Measurements from ENCODE around the gene NRIP1.

Gene NRIP1

GRCh38 chr21:15010645-15011044 lies 54.2 kb downstream of the NRIP1 start:
- 89 to 96% methylated on average over 3 of the region's 4 CpGs for WGBS, 2 experiments
- H3K9me3 ChIP-seq (ENCODE audit: control insufficient read depth, low read length), result no peaks in the 10 kb centered on the region
- no peak overlapping the region for H3K4me3 ChIP-seq (ENCODE audit: insufficient read depth, low read depth, low read length)
- no peaks in the 10 kb centered on the region for H3K27me3 ChIP-seq (ENCODE audit: control insufficient read depth, insufficient read depth, low read length, poor library complexity, severe bottlenecking)
- H3K27ac ChIP-seq (ENCODE audit: insufficient read depth, low read depth, low read length, poor library complexity, severe bottlenecking), result no peak overlapping the region
- peaks cover 8% of the 10 kb centered on the region for H3K36me3 ChIP-seq (ENCODE audit: control insufficient read depth, insufficient read depth, low read length)
- no peaks in the 10 kb centered on the region for H3K4me1 ChIP-seq (ENCODE audit: control insufficient read depth, insufficient read depth, low read length)

DNA sequence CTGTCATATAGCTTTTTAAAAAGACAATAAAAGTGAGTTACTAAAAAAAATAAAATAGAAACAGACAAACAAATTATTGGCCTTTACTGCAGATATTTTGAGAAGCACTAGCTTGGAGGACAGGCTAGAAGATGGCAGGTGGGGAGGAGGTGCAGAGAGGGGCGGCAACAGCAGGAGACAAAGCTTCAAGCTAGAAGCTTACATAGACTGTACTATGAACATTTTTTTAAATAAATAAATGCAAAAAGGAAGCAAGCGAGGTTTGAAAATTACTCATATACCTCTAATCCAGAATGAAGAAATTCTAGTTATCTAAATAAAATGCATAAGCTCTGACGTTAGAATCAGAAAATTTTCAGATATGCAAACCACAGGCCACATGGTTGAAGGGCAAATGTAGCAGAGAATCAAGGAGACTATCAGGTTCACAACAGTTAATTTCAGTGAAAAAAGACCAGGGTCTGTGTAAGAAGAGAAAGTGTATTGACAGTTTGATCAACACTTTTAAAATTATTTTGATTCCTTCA lies 54.9 kb downstream of the NRIP1 start:
- H3K4me1 ChIP-seq (ENCODE audit: control insufficient read depth, insufficient read depth, low read length), result peaks cover 4% of the 10 kb centered on the region
- H3K27ac ChIP-seq (ENCODE audit: insufficient read depth, low read depth, low read length, poor library complexity, severe bottlenecking), result no peak overlapping the region
- 95% methylated on average over 2 of the region's 3 CpGs for WGBS, 2 experiments
- H3K9me3 ChIP-seq (ENCODE audit: control insufficient read depth, low read length), result no peaks in the 10 kb centered on the region
- H3K27me3 ChIP-seq (ENCODE audit: control insufficient read depth, insufficient read depth, low read length, poor library complexity, severe bottlenecking), result no peaks in the 10 kb centered on the region
- peaks cover 8% of the 10 kb centered on the region for H3K36me3 ChIP-seq (ENCODE audit: control insufficient read depth, insufficient read depth, low read length)
- H3K4me3 ChIP-seq (ENCODE audit: insufficient read depth, low read depth, low read length), result no peak overlapping the region

GRCh38 chr21:15007716-15008296 lies 57.0 kb downstream of the NRIP1 start:
- H3K9me3 ChIP-seq (ENCODE audit: control insufficient read depth, low read length), result no peaks in the 10 kb centered on the region
- WGBS, 2 experiments, result 96% methylated on average over 11 of the region's 11 CpGs
- H3K27me3 ChIP-seq (ENCODE audit: control insufficient read depth, insufficient read depth, low read length, poor library complexity, severe bottlenecking), result no peaks in the 10 kb centered on the region
- no peak overlapping the region for H3K4me3 ChIP-seq (ENCODE audit: insufficient read depth, low read depth, low read length)
- H3K4me1 ChIP-seq (ENCODE audit: control insufficient read depth, insufficient read depth, low read length), result peaks cover 10% of the 10 kb centered on the region
- H3K27ac ChIP-seq (ENCODE audit: insufficient read depth, low read depth, low read length, poor library complexity, severe bottlenecking), result no peak overlapping the region
- H3K36me3 ChIP-seq (ENCODE audit: control insufficient read depth, insufficient read depth, low read length), result peaks cover 3% of the 10 kb centered on the region

DNA sequence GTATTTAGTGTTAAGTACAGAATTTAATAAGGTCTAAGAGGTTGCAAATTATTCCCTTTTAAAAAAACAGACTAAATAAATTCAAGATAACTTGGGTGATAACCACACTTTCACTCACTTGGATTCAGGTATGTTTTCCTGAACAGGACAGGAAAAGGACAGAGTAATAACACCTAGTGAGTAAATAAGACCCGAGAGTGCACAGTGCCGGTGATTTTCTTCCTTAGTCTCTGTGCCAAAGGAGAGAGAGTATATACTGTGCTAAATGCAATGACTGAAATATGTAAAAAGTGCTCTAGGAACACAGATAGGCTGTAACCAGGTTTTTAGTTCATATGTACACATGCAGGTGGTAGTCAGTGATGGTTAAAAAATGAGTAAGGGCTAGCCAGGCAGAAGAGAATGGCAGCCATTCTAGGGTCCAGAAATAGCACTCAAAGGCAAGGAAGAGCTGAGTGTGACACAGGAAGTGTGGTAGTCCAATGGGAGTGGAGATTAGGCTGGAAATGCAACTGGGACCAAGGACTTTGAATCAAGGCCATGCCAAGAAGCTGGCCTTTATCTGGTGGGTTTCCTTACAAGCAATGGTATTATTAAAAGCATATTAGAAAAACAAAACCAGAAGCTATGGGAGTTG lies 58.1 kb downstream of the NRIP1 start:
- Histone ChIP-seq H3K4me3 (ENCODE audit: insufficient read depth, low read depth, low read length) (no peak overlapping the region), H3K9me3 (ENCODE audit: control insufficient read depth, low read length) (no peaks in the 10 kb centered on the region), H3K36me3 (ENCODE audit: control insufficient read depth, insufficient read depth, low read length) (peaks cover 3% of the 10 kb centered on the region), H3K4me1 (ENCODE audit: control insufficient read depth, insufficient read depth, low read length) (peaks cover 10% of the 10 kb centered on the region), H3K27ac (ENCODE audit: insufficient read depth, low read depth, low read length, poor library complexity, severe bottlenecking) (no peak overlapping the region), H3K27me3 (ENCODE audit: control insufficient read depth, insufficient read depth, low read length, poor library complexity, severe bottlenecking) (no peaks in the 10 kb centered on the region)
- whole genome bisulfite sequencing, 2 experiments, result 99 to 100% methylated on average over 2 of the region's 2 CpGs

- Histone ChIP-seq H3K27ac (ENCODE audit: insufficient read depth, low read depth, low read length, poor library complexity, severe bottlenecking) (no peak overlapping the region), H3K4me3 (ENCODE audit: insufficient read depth, low read depth, low read length) (no peak overlapping the region), H3K36me3 (ENCODE audit: control insufficient read depth, insufficient read depth, low read length) (peaks cover 3% of the 10 kb centered on the region), H3K27me3 (ENCODE audit: control insufficient read depth, insufficient read depth, low read length, poor library complexity, severe bottlenecking) (no peaks in the 10 kb centered on the region), H3K4me1 (ENCODE audit: control insufficient read depth, insufficient read depth, low read length) (peaks cover 10% of the 10 kb centered on the region), H3K9me3 (ENCODE audit: control insufficient read depth, low read length) (no peaks in the 10 kb centered on the region)
- 3% methylated on average over 6 of the region's 6 CpGs for WGBS, 2 experiments
Measured at GRCh38 chr21:15005391-15005790, 59.4 kb downstream of the NRIP1 start.

DNA sequence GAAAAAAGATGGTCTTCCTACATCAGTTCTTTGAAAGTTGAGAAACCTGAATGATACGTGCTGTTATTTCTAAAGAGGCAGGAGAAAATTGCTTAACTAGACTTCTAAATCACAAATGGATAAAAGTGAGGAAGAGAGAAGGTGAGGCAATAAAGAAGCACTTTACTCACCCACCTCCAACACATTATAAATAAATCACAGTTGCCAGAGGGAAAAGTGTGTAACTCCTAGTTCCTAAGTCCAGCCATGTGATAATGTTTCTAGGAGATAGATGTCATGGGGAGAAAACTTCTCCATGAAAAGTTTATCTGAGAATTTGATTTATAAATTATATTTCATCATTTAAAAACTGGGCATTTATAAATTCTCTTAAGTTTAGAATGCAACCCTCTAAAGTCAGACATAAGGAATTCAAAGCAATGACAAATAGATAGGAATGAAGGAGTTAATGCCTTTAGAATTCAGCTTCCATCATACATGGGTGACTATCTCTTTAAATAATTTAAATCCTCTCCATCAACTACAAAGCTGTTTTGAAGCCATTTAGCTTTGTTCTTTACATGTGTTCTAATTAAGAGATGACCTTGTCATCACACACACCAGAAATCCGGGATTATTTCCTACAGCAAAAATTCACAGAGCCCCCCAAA lies 60.0 kb downstream of the NRIP1 start:
- H3K4me1 ChIP-seq (ENCODE audit: control insufficient read depth, insufficient read depth, low read length), result peaks cover 10% of the 10 kb centered on the region
- H3K27ac ChIP-seq (ENCODE audit: insufficient read depth, low read depth, low read length, poor library complexity, severe bottlenecking), result no peak overlapping the region
- H3K9me3 ChIP-seq (ENCODE audit: control insufficient read depth, low read length), result no peaks in the 10 kb centered on the region
- no peaks in the 10 kb centered on the region for H3K36me3 ChIP-seq (ENCODE audit: control insufficient read depth, insufficient read depth, low read length)
- 56 to 100% methylated on average over 1 to 2 of the region's 2 CpGs for WGBS, 2 experiments
- no peaks in the 10 kb centered on the region for H3K27me3 ChIP-seq (ENCODE audit: control insufficient read depth, insufficient read depth, low read length, poor library complexity, severe bottlenecking)
- no peak overlapping the region for H3K4me3 ChIP-seq (ENCODE audit: insufficient read depth, low read depth, low read length)

DNA sequence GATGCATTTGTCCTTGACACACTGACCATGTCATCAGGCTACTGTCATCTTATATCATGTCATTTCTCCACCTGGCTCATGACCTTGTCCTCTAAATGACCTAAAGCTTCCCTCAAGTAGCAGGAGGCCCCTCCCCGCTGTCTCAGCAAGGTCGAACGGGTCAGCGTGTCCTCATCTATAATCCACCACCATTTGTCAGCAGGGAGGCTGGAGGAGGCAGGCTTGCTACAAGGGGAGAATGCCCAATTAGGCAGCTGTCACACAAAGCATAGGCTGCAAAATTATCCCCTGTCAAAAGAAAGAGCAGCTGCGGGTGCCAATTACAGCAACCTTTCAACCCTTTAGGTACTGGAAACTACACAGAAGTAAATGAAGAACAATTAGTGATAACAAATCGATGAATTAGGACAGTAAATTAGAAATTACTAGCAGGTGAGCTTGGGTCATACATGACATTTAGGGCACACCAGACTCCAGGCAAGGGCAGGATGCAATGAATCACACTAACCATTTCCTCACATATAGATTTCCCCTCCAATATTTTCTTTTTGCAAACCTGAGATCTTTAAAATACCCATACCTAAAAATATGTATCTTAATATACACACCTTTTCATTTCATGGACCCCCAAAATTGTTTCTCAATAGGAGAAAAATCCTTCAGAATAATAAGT lies 61.2 kb downstream of the NRIP1 start:
- H3K27me3 ChIP-seq (ENCODE audit: control insufficient read depth, insufficient read depth, low read length, poor library complexity, severe bottlenecking), result no peaks in the 10 kb centered on the region
- peaks cover 10% of the 10 kb centered on the region for H3K4me1 ChIP-seq (ENCODE audit: control insufficient read depth, insufficient read depth, low read length)
- H3K27ac ChIP-seq (ENCODE audit: insufficient read depth, low read depth, low read length, poor library complexity, severe bottlenecking), result no peak overlapping the region
- H3K36me3 ChIP-seq (ENCODE audit: control insufficient read depth, insufficient read depth, low read length), result no peaks in the 10 kb centered on the region
- WGBS, 2 experiments, result 13 to 27% methylated on average over 4 to 6 of the region's 6 CpGs
- H3K9me3 ChIP-seq (ENCODE audit: control insufficient read depth, low read length), result no peaks in the 10 kb centered on the region
- no peak overlapping the region for H3K4me3 ChIP-seq (ENCODE audit: insufficient read depth, low read depth, low read length)

- Histone ChIP-seq H3K27me3 (ENCODE audit: control insufficient read depth, insufficient read depth, low read length, poor library complexity, severe bottlenecking) (no peaks in the 10 kb centered on the region), H3K27ac (ENCODE audit: insufficient read depth, low read depth, low read length, poor library complexity, severe bottlenecking) (no peak overlapping the region), H3K4me1 (ENCODE audit: control insufficient read depth, insufficient read depth, low read length) (peaks cover 10% of the 10 kb centered on the region), H3K4me3 (ENCODE audit: insufficient read depth, low read depth, low read length) (no peak overlapping the region), H3K36me3 (ENCODE audit: control insufficient read depth, insufficient read depth, low read length) (no peaks in the 10 kb centered on the region), H3K9me3 (ENCODE audit: control insufficient read depth, low read length) (no peaks in the 10 kb centered on the region)
- WGBS, 2 experiments, result 73 to 76% methylated on average over 15 of the region's 15 CpGs
Measured at GRCh38 chr21:15001857-15002606, 62.8 kb downstream of the NRIP1 start.

DNA sequence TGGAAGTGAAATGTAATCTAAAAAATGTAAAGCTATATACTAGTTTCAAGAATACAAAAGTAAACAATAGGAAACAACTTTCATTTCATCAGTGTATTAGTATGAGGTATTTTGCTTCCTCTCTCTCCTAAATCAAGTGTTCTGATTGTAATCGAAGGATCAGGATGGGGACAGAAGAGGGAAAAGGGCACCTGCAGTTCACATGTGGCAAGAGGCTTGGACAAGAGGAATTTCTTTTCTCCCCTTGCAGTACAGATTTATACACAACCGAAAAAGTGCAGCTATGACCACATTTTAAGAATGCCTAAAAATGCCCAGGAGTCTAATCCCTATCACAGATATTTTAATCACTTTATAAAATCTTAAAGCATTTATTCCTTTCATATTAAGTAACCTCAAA lies 63.7 kb downstream of the NRIP1 start:
- H3K27ac ChIP-seq (ENCODE audit: insufficient read depth, low read depth, low read length, poor library complexity, severe bottlenecking), result peak overlapping the region; percentile 20
- H3K9me3 ChIP-seq (ENCODE audit: control insufficient read depth, low read length), result no peaks in the 10 kb centered on the region
- H3K27me3 ChIP-seq (ENCODE audit: control insufficient read depth, insufficient read depth, low read length, poor library complexity, severe bottlenecking), result no peaks in the 10 kb centered on the region
- H3K4me1 ChIP-seq (ENCODE audit: control insufficient read depth, insufficient read depth, low read length), result peaks cover 10% of the 10 kb centered on the region
- no peaks in the 10 kb centered on the region for H3K36me3 ChIP-seq (ENCODE audit: control insufficient read depth, insufficient read depth, low read length)
- no peak overlapping the region for H3K4me3 ChIP-seq (ENCODE audit: insufficient read depth, low read depth, low read length)
- 95 to 100% methylated on average over 1 to 2 of the region's 2 CpGs for WGBS, 2 experiments
